Stimulated activated CD4-positive, alpha-beta T cell treated with anti-CD3 and anti-CD28 coated beads, Interleukin-12 subunit alpha, Interleukin-12 subunit beta, amount 100 ng/mL, for 24 hours (primary cell): ENCODE results near the gene MRPS2.
"Not testable (repeated sequence)": the region's sequence is repeated elsewhere in the genome, so short reads cannot be mapped to it uniquely, and the experiment has no call there.

ENCODE experiments used
- DNase-seq, 2 experiments: peaks; one replicate each; pipeline ENCODE4 v3.0.0-alpha.2; 2020; ENCODE audit warnings: low read depth in 2 of 2

The MRPS2 gene

GRCh38 chr9:135514342-135515082 is 14.0 kb downstream of the MRPS2 start:
- no peak for DNase-seq

- DNase-seq = no peak
Observed at GRCh38 chr9:135515083-135515951, 14.8 kb downstream of the MRPS2 start.

GRCh38 chr9:135516132-135516860 is 15.8 kb downstream of the MRPS2 start:
- no peak for DNase-seq

- DNase-seq = no peak
Observed at GRCh38 chr9:135517407-135517822, 16.9 kb downstream of the MRPS2 start.

- DNase-seq = no peak
Observed at GRCh38 chr9:135519179-135519971, 18.9 kb downstream of the MRPS2 start.

- DNase-seq = no peak
Observed at GRCh38 chr9:135520916-135521607, 20.6 kb downstream of the MRPS2 start, which contains the start of gene LCN1. Gene LCN1 (plus strand): TSS chr9:135521440. CDS start chr9:135521498, 58 bp downstream.

- no peak for DNase-seq
Observed at GRCh38 chr9:135521608-135522095, 21.2 kb downstream of the MRPS2 start.

GRCh38 chr9:135522137-135522877 is 21.8 kb downstream of the MRPS2 start:
- DNase-seq = no peak

- no peak for DNase-seq
Observed at GRCh38 chr9:135522931-135523330, 22.4 kb downstream of the MRPS2 start.

- no peak for DNase-seq
Observed at GRCh38 chr9:135523521-135524129, 23.1 kb downstream of the MRPS2 start.

GRCh38 chr9:135524130-135524861 is 23.8 kb downstream of the MRPS2 start:
- no peak for DNase-seq

DNA sequence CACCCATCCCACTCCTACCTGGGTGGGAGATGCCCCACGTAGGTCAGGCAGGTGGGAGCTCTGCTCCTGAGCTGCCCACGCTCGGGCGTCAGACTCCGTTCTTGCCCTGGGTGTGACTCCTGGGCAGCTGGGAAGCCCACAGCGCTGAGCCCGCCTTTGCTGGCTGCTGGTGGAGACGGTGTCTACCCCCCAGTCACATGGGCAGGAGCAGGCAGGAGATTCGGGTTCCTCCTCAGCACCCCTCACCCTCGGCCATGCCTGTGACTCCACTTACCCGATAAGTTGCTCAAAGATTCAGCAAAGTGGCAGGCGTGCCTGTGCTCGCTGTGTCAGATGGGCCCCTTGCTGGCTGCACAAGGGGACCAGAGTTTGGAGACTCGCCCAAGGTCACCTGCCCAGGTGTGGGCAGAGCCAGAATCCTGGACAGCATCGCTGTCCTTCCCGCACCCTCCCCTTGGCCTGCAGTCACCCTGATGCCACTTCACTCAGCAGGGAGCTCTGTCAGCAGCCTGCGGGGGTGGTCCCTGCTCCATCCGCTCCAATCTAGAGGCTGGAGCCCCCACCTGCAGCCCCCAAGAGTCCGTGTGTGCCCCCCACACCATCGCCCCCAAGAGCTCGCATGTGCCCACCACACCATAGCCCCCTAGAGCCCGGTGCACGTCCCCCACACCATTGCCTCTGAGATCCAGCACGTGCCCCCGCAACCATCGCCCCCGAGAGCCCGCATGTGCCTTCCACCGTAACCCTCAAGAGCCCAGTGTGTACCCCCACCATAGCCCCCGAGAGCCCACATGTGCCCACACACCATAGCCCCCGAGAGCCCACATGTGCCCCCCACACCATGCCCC is 25.0 kb downstream of the MRPS2 start:
- no peak for DNase-seq

GRCh38 chr9:135526089-135526729 is 25.7 kb downstream of the MRPS2 start:
- DNase-seq = no peak

GRCh38 chr9:135526730-135527571 is 26.5 kb downstream of the MRPS2 start:
- no peak for DNase-seq

DNA sequence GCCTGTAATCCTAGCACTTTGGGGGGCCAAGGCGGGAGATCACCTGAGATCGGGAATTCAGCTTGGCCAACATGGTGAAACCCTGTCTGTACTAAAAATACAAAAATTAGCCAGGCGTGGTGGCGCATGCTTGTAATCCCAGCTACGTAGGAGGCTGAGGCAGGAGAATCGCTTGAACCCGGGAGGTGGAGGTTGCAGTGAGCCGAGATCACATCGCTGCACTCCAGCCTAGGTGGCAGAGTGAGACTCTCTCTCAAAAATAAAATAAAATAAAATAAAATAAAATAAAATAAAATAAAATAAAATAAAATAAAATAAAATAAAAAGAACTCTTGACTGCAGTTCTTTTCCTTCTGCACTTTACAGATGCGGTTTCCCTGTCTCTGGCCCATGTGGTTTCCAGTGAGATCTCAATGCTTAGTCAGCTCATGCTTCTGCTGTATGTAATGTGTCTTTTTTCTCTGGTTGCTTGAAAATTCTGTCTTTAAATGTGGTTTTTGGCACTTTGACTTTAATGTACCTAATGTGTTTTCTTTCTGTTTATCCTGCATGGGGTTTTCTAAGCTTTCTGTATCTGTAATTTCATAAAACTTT is 28.5 kb downstream of the MRPS2 start:
- not testable (repeated sequence) for DNase-seq

GRCh38 chr9:135530146-135530545 is 29.7 kb downstream of the MRPS2 start:
- DNase-seq = no peak
